Myometrial cell (primary cell): ENCODE results near the gene LRRN1. TPM values are rescaled to one million over a fixed set of nuclear protein-coding genes. Genes with fewer than 3 reads are reported as not detected.

Source experiments
- total RNA-seq: library from RNA; depleted of rRNA; stranded (reverse); fragments of >200 nt; gene quantifications from 2 replicates; pipeline ENCODE4 v1.2.3, GENCODE V29; 2015

The LRRN1 gene
- total RNA-seq, result not detected in 2 replicates

DNA sequence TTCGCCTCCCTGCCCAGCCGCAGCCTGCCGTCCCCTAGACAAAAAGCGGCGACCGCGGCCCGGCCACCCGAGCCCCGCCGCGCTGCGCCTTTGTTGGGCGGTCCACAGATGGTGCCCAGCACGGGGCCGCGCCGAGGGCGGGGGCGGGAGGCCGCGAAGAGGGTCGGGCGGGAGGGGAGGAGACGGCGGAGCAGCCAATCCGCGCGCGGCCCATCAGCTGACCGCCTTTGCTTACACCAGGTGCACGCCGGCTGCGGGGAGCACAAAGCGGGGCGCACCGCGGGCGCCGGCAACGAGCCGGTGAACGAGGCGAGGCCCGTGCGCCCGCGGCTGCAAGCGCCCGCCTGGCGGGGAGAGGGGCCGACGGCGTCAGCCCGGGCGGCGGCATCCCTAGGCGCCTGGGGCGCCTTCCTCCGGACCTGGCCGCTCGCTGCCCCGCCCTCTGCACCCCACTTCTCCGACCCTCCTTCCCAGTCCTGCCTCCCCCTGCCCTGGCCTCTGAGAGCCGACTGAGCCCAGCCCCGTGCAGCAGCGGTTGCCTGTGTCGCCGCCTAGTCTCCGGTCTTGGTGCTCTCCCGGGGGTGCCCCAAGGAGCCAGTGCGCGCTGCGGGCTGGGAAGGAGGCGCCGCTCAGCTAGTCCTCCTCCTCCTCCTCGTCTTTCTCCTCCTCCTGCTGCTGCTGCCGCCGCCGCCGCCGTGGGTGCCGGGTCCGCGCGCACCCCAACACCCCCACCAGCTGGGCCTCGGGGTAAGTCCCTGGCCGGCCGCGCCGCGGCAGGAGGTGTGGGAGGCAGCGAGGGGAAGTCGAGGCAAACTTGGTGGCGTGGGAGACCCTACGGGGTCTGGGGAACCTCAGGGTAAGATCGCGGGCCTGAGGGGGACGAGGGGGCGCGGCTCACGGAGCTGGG is at the start of gene LRRN1:
Gene LRRN1 (plus strand): TSS at position 259 of the 907 bp plus-strand sequence. CDS start 45,211 bp downstream, outside the sequence.

